ENCODE measurements around the gene ITGB1BP1. TPM values are rescaled to one million over a fixed set of nuclear protein-coding genes. Genes with fewer than 3 reads are reported as not detected.
A peak's percentile ranks its signal among the peaks of the same experiment; 100 is the strongest.

ITGB1BP1 gene
- total and polyA plus RNA-seq, 10 of the 15 experiments (the other 5 are each of a cell fraction or from before 2014, with no cell fraction given): 50.2 to 273 (median 97.2) TPM

- POLR2A ChIA-PET: no interaction called here
These were observed 45.7 kb downstream of the ITGB1BP1 start for GRCh38 chr2:9377461-9378097.

GRCh38 chr2:9375857-9376428, 47.4 kb downstream of the ITGB1BP1 start:
- intact Hi-C loops (cut with micrococcal nuclease; ENCODE audit: unreplicated experiment): no loop called here
- Histone ChIP-seq H3K9me3 (replicated peaks; ENCODE audit: control insufficient read depth, insufficient read depth, low read length) (no peaks in the 10 kb centered on the region), H3K4me3 (no peak overlapping the region), H3K36me3 (ENCODE audit: control insufficient read depth in 2 of 2, insufficient read depth in 2 of 2, low read length in 1 of 2) (no peaks in the 10 kb centered on the region), H3K4me1 (ENCODE audit: control insufficient read depth, insufficient read depth, low read length) (no peaks in the 10 kb centered on the region), H4K20me1 (ENCODE audit: control insufficient read depth, insufficient read depth) (no peaks in the 10 kb centered on the region), H3K79me2 (ENCODE audit: control insufficient read depth, insufficient read depth, low read length) (no peaks in the 10 kb centered on the region), H3K27ac (ENCODE audit: control insufficient read depth, insufficient read depth) (no peak overlapping the region), H2AFZ (ENCODE audit: control insufficient read depth, low read depth, low read length) (no peak overlapping the region), H3K4me2 (ENCODE audit: control insufficient read depth, insufficient read depth) (no peak overlapping the region), H3K27me3 (replicated peaks in 1 of 2; ENCODE audit: control insufficient read depth in 2 of 2, insufficient read depth in 2 of 2, low read length in 1 of 2) (peaks cover 0 to 2% of the 10 kb centered on the region in 2 experiments; a peak in 2 of 4 replicates), H3K9ac (ENCODE audit: control insufficient read depth, insufficient read depth, low read length) (no peak overlapping the region)
- RAD21 ChIA-PET (ENCODE audit: unreplicated experiment): no interaction called here
- TF ChIP-seq RB1 (IDR thresholded peaks at IDR 0.05; ENCODE audit: borderline replicate concordance) (no peak), SMC3 (IDR thresholded peaks at IDR 0.05; ENCODE audit: borderline replicate concordance, low read length) (peak; percentile 27; the same call in 1 of the 2 replicates), CTCF (IDR thresholded peaks at IDR 0.05 in 2 of 3, conservative IDR thresholded peaks at IDR 0.05 in 1 of 3; ENCODE audit: control insufficient read depth in 2 of 3, extremely low read depth in 1 of 3, insufficient read depth in 1 of 3, low read depth in 3 of 3, low read length in 3 of 3) (peak; percentile 20 to 66 (median 52); a peak in 4 of 6 replicates), RAD21 (IDR thresholded peaks at IDR 0.05; ENCODE audit: insufficient read depth, low read depth, low read length) (0 out of 2 replicates have a peak, but pooled peaks have one; percentile 29)
- BruUV-seq (replicated peaks): no TSS peak
- POLR2A ChIA-PET: no interaction called here
- WGBS (ENCODE audit: insufficient coverage, insufficient replicate concordance, low lambda C conversion rate, missing lambda C conversion rate): 29% methylated on average over 3 of the region's 4 CpGs
- CTCF ChIA-PET: interaction anchor here (1.0 to 1.1 kb wide), 2 partner anchors 44 to 180 kb away, joined by 3 to 4 read pairs; no protein-coding TSS in a partner anchor
- no peak for DNase-seq (ENCODE audit: low read depth, low spot score)
- SMC1A ChIA-PET (ENCODE audit: uncharacterized antibody, unreplicated experiment): interaction anchor here (0.9 kb wide), 1 partner anchor 232 kb away, joined by 3 read pairs; no protein-coding TSS in a partner anchor
- in situ Hi-C loops (cut with MboI): no loop called here
- ATAC-seq: peak; percentile 93
- no peak for FAIRE-seq

More at GRCh38 chr2:9377461-9378097, 45.7 kb downstream of the ITGB1BP1 start:
- ATAC-seq (no peak), FAIRE-seq (no peak), DNase-seq (ENCODE audit: low read depth, low spot score) (no peak)
- H3K9me3 ChIP-seq (replicated peaks; ENCODE audit: control insufficient read depth, insufficient read depth, low read length): no peaks in the 10 kb centered on the region
- CTCF ChIA-PET: no interaction called here
- no peak overlapping the region for H3K9ac ChIP-seq (ENCODE audit: control insufficient read depth, insufficient read depth, low read length)
- no peaks in the 10 kb centered on the region for H3K79me2 ChIP-seq (ENCODE audit: control insufficient read depth, insufficient read depth, low read length)
- in situ Hi-C loops (cut with MboI): no loop called here
- H2AFZ ChIP-seq (ENCODE audit: control insufficient read depth, low read depth, low read length): no peak overlapping the region
- H3K4me3 ChIP-seq: no peak overlapping the region
- intact Hi-C loops (cut with micrococcal nuclease; ENCODE audit: unreplicated experiment): no loop called here
- no peak overlapping the region for H3K27ac ChIP-seq (ENCODE audit: control insufficient read depth, insufficient read depth)
- no peaks in the 10 kb centered on the region for H3K4me1 ChIP-seq (ENCODE audit: control insufficient read depth, insufficient read depth, low read length)
- 31% methylated on average over 9 of the region's 9 CpGs for WGBS (ENCODE audit: insufficient coverage, insufficient replicate concordance, low lambda C conversion rate, missing lambda C conversion rate)
- TF ChIP-seq JUND (IDR thresholded peaks at IDR 0.05; ENCODE audit: low read depth, low read length) (no peak), NFIC (IDR thresholded peaks at IDR 0.05; ENCODE audit: low read depth, low read length) (no peak), CHD2 (IDR thresholded peaks at IDR 0.05; ENCODE audit: borderline replicate concordance, low read depth, low read length) (no peak), IKZF2 (IDR thresholded peaks at IDR 0.05) (no peak)
- no peak overlapping the region for H3K4me2 ChIP-seq (ENCODE audit: control insufficient read depth, insufficient read depth)
- no TSS peak for BruUV-seq (replicated peaks)
- SMC1A ChIA-PET (ENCODE audit: uncharacterized antibody, unreplicated experiment): no interaction called here
- no peaks in the 10 kb centered on the region for H4K20me1 ChIP-seq (ENCODE audit: control insufficient read depth, insufficient read depth)
- peaks cover 0 to 2% of the 10 kb centered on the region in 2 experiments; a peak in 2 of 4 replicates for H3K27me3 ChIP-seq (replicated peaks in 1 of 2; ENCODE audit: control insufficient read depth in 2 of 2, insufficient read depth in 2 of 2, low read length in 1 of 2)
- RAD21 ChIA-PET (ENCODE audit: unreplicated experiment): no interaction called here
- H3K36me3 ChIP-seq (ENCODE audit: control insufficient read depth in 2 of 2, insufficient read depth in 2 of 2, low read length in 1 of 2): no peaks in the 10 kb centered on the region

Measured in GM12878 (cell line).